GM12878 (cell line): Measurements from ENCODE around the gene LRP8. TPM values are rescaled to one million over a fixed set of nuclear protein-coding genes. Genes with fewer than 3 reads are reported as not detected.

Experiments
- ATAC-seq: fragments of 200-7000 bp; cut with Tn5 transposase; 3 replicates; pipeline ENCODE4 v1.9.1; 2020; ENCODE audit warnings: mild to moderate bottlenecking, moderate library complexity
- BruUV-seq: library from RNA; stranded (reverse); fragments of 400-500 nt; replicated peaks from 2 replicates; lab custom pipeline; 2021; lab: Mats Ljungman, UMichigan
- CTCF ChIA-PET: fragments of 300-600 bp; sonication (Branson Sonifier 250); formaldehyde crosslinking; extraction: SDS; loops from one replicate; lab custom pipeline; 2021; ENCODE audit warnings: inconsistent platforms; lab: Yijun Ruan, JAX
- POLR2A ChIA-PET: fragments of 350-600 bp; formaldehyde crosslinking; extraction: SDS; loops from one replicate; lab custom pipeline; 2021; ENCODE audit warnings: inconsistent platforms; lab: Charles Lee
- RAD21 ChIA-PET: fragments of 300-600 bp; sonication (Branson Sonifier 250); formaldehyde crosslinking; loops from one replicate; lab custom pipeline; 2023; ENCODE audit warnings: antibody characterized with exemption; ENCODE audit not compliant: unreplicated experiment; lab: Charles Lee
- SMC1A ChIA-PET: fragments of 300-600 bp; sonication (Branson Sonifier 250); formaldehyde crosslinking; loops from one replicate; lab custom pipeline; 2023; ENCODE audit not compliant: unreplicated experiment, uncharacterized antibody; lab: Charles Lee
- DNase-seq: peaks from one replicate; pipeline ENCODE4 v3.0.0-alpha.2; 2011; ENCODE audit warnings: low read depth, low spot score
- FAIRE-seq: peaks from 3 replicates; lab custom pipeline; 2011; peaks lifted over from hg19 to GRCh38; lab: Jason Lieb, UNC
- H2AFZ ChIP-seq: 2 replicates; pipeline ENCODE4 v1.6.0; 2011; ENCODE audit warnings: low read depth, low read length, control low read depth; ENCODE audit not compliant: control insufficient read depth
- H3K27ac ChIP-seq: 2 replicates; pipeline ENCODE4 v1.5.1; 2011; ENCODE audit warnings: control low read depth; ENCODE audit not compliant: control insufficient read depth, insufficient read depth
- H3K27me3 ChIP-seq, 2 experiments: replicated peaks in 1 of 2; 2 replicates each; pipeline versions ENCODE4 v1.6.0 to v1.6.1; 2011; ENCODE audit warnings: low read length in 1 of 2; ENCODE audit not compliant: control insufficient read depth in 2 of 2, insufficient read depth in 2 of 2
- H3K36me3 ChIP-seq, 2 experiments: 2 replicates each; pipeline ENCODE4 v1.5.1; 2011; ENCODE audit warnings: low read length in 1 of 2; ENCODE audit not compliant: control insufficient read depth in 2 of 2, insufficient read depth in 2 of 2
- H3K4me1 ChIP-seq: 2 replicates; pipeline ENCODE4 v1.6.1; 2011; ENCODE audit warnings: mild to moderate bottlenecking, low read length, moderate library complexity, mixed read lengths; ENCODE audit not compliant: control insufficient read depth, insufficient read depth
- H3K4me2 ChIP-seq: 2 replicates; pipeline ENCODE4 v1.6.0; 2011; ENCODE audit warnings: control low read depth; ENCODE audit not compliant: control insufficient read depth, insufficient read depth
- H3K4me3 ChIP-seq: fragments of 200-600 bp; sonication (generic); 2 replicates; pipeline ENCODE4 v1.5.1; 2016
- H3K79me2 ChIP-seq: 2 replicates; pipeline ENCODE4 v1.6.0; 2011; ENCODE audit warnings: low read length; ENCODE audit not compliant: control insufficient read depth, insufficient read depth
- H3K9ac ChIP-seq: 2 replicates; pipeline ENCODE4 v1.8.0; 2011; ENCODE audit warnings: low read length, control low read depth, mixed read lengths; ENCODE audit not compliant: control insufficient read depth, insufficient read depth
- H3K9me3 ChIP-seq: replicated peaks from 3 replicates; pipeline ENCODE4 v1.5.1; 2011; ENCODE audit warnings: mild to moderate bottlenecking, low read length; ENCODE audit not compliant: control insufficient read depth, insufficient read depth
- H4K20me1 ChIP-seq: 2 replicates; pipeline ENCODE4 v1.6.0; 2011; ENCODE audit not compliant: control insufficient read depth, insufficient read depth
- EED ChIP-seq: sonication (generic); IDR thresholded peaks from 2 replicates; pipeline ENCODE4 v1.6.1; 2016; ENCODE audit warnings: antibody characterized with exemption, low read depth
- IRF3 ChIP-seq: fragments of 450-650 bp; IDR thresholded peaks from 2 replicates; pipeline ENCODE4 v1.6.1; 2014; ENCODE audit warnings: mild to moderate bottlenecking
- MYC ChIP-seq: IDR thresholded peaks from 2 replicates; pipeline ENCODE4 v1.6.1; 2011; ENCODE audit warnings: mild to moderate bottlenecking, low read length, moderate library complexity, inconsistent platforms; ENCODE audit not compliant: insufficient read depth, insufficient replicate concordance, insufficient read length, severe bottlenecking
- NFIC ChIP-seq: IDR thresholded peaks from 2 replicates; pipeline ENCODE4 v1.6.1; 2012; ENCODE audit warnings: low read depth, mild to moderate bottlenecking, inconsistent platforms, low read length, moderate library complexity
- SUPT20H ChIP-seq: IDR thresholded peaks from 2 replicates; pipeline ENCODE4 v1.6.1; 2011; ENCODE audit warnings: low read depth, mild to moderate bottlenecking, low read length, moderate library complexity, borderline replicate concordance; ENCODE audit not compliant: control insufficient read depth
- TARDBP ChIP-seq: IDR thresholded peaks from 2 replicates; pipeline ENCODE4 v1.6.1; 2016; ENCODE audit warnings: borderline replicate concordance
- WGBS: methylation state at CpG from one replicate; pipeline ENCODE4 v1.1.6; 2016; ENCODE audit warnings: low lambda C conversion rate; ENCODE audit not compliant: insufficient replicate concordance, insufficient coverage; ENCODE audit errors: missing lambda C conversion rate; 5-methylcytosine and 5-hydroxymethylcytosine counted together
- in situ Hi-C: fragments of 300-500 bp; cut with MboI; formaldehyde crosslinking; loops from 9 replicates; pipeline ENCODE4 v1.14.3; 2018; ENCODE audit warnings: mixed read lengths
- intact Hi-C: fragments of 100-400 bp; cut with micrococcal nuclease; formaldehyde crosslinking; loops from one replicate; pipeline ENCODE4 v1.14.2; 2022; ENCODE audit not compliant: unreplicated experiment
- polyA plus RNA-seq, 11 experiments: library from polyadenylated mRNA; depleted of rRNA in 4 of 11; unstranded in 6 of 11; stranded (reverse) in 5 of 11; fragments of >200 nt; fragmentation: Nextera tagmentation in 4 of 11; fragmentation: Illumina TruSeq in 1 of 11; extraction: Ambion mirVana in 4 of 11; extraction: Trizol in 1 of 11; gene quantifications; 1 replicate in 1 of 11; 2 replicates in 10 of 11; pipeline versions ENCODE4 v1.2.1 to v1.2.3, GENCODE V29; 2011 to 2016; ENCODE audit warnings: inconsistent platforms in 2 of 11, missing spikeins in 2 of 11, low read depth in 1 of 11
- total RNA-seq, 4 experiments: library from RNA; depleted of rRNA in 3 of 4; stranded (reverse); fragments of >200 nt in 3 of 4; fragmentation: Illumina TruSeq in 1 of 4; extraction: Trizol in 1 of 4; gene quantifications; 2 replicates each; pipeline versions ENCODE4 v1.2.1 to v1.2.3, GENCODE V29; 2013 to 2021
- TF ChIP-seq, protein P1 (sequence below): IDR thresholded peaks from 2 replicates; pipeline ENCODE4 v1.6.1; 2011; ENCODE audit warnings: borderline replicate concordance, low read depth, mild to moderate bottlenecking, moderate library complexity, low read length; ENCODE audit not compliant: insufficient read depth, poor library complexity, severe bottlenecking

Gene LRP8
- total and polyA plus RNA-seq, 10 of the 15 experiments (the other 5 are each of a cell fraction or from before 2014, with no cell fraction given) = 2.8 to 40.5 (median 22.3) TPM

- TF ChIP-seq IRF3 = no peak
- TF ChIP-seq MYC = no peak
- TF ChIP-seq TARDBP = no peak
These were observed 42.6 kb upstream of the LRP8 start (continued) for GRCh38 chr1:53370369-53370961.

DNA sequence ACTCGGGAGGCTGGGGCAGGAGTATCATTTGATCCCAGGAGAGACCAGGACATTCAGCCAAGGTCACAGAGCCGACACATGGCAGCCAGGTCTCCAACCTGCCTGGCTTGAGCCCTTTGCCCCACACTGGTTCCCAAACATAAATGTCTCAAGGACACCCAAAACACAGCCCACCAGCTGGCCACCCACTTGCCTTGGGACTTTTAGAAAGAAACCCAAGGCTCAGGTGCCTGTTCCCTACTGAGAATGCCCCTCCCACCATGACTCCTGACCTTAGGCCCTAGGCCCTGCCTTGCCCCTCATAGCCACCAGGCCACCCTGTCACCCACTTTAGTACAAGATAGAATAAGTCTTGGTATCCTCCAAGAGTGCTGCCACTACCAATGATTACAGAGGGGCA lies 41.9 kb upstream of the LRP8 start:
- Histone ChIP-seq H3K27me3 (no peaks in the 10 kb centered on the region), H2AFZ (no peak overlapping the region), H3K9me3 (no peaks in the 10 kb centered on the region), H3K9ac (no peak overlapping the region), H3K79me2 (no peaks in the 10 kb centered on the region), H3K36me3 (no peaks in the 10 kb centered on the region), H3K4me3 (no peak overlapping the region), H3K4me2 (no peak overlapping the region), H3K27ac (no peak overlapping the region), H4K20me1 (no peaks in the 10 kb centered on the region), H3K4me1 (peaks cover 8% of the 10 kb centered on the region)
- CTCF ChIA-PET = interaction anchor here (0.6 to 3.4 kb wide), 2 partner anchors 79 to 91 kb away, joined by 3 to 20 read pairs; no protein-coding TSS in a partner anchor
- POLR2A ChIA-PET = interaction anchor here (1.0 kb wide), 1 partner anchor 18 kb away, joined by 3 read pairs; no protein-coding TSS in a partner anchor
- RAD21 ChIA-PET = no interaction called here
- intact Hi-C loops = no loop called here
- SMC1A ChIA-PET = interaction anchor here (1.0 kb wide), 1 partner anchor 44 kb away, joined by 3 read pairs; no protein-coding TSS in a partner anchor
- DNase-seq (no peak), FAIRE-seq (no peak), ATAC-seq (no peak)
- no peak for TF ChIP-seq MYC
- no peak for TF ChIP-seq EED
- TF ChIP-seq NFIC = no peak
- no peak for TF ChIP-seq SUPT20H
- TF ChIP-seq, protein P1, sequence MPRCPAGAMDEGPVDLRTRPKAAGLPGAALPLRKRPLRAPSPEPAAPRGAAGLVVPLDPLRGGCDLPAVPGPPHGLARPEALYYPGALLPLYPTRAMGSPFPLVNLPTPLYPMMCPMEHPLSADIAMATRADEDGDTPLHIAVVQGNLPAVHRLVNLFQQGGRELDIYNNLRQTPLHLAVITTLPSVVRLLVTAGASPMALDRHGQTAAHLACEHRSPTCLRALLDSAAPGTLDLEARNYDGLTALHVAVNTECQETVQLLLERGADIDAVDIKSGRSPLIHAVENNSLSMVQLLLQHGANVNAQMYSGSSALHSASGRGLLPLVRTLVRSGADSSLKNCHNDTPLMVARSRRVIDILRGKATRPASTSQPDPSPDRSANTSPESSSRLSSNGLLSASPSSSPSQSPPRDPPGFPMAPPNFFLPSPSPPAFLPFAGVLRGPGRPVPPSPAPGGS = no peak
- WGBS = 66% methylated on average over 2 of the region's 2 CpGs
- in situ Hi-C loops = no loop called here
- no TSS peak for BruUV-seq
